ENCODE data around the gene NCCRP1.

NCCRP1 gene, protein sequence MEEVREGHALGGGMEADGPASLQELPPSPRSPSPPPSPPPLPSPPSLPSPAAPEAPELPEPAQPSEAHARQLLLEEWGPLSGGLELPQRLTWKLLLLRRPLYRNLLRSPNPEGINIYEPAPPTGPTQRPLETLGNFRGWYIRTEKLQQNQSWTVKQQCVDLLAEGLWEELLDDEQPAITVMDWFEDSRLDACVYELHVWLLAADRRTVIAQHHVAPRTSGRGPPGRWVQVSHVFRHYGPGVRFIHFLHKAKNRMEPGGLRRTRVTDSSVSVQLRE

DNA sequence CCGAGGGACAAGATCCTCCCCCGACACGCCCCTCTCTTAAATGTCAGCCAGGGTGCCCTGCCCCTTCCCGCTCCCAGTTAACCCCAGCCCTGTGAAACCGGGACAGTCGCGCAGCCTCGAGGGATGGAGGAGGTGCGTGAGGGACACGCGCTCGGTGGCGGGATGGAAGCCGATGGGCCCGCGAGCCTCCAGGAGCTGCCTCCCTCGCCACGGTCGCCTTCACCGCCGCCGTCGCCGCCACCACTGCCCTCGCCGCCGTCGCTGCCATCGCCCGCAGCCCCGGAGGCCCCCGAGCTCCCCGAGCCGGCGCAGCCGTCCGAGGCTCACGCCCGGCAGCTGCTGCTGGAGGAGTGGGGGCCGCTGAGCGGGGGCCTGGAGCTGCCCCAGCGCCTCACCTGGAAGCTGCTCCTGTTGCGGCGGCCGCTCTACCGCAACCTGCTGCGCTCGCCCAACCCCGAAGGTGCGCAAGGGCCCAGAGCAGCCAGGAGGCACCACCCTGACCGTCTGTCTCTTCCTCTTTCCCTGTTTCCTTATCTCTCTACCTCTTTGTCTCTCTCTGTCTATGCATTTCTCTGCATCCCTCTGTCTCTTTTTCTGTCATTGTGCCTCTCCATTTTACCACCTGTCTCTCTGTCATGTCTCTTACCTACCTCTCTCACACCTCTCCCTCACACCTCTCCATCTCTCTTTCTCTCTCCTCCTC is at the start of gene NCCRP1:
Gene NCCRP1, plus strand, starts transcription at position 105 of the 703 bp plus-strand sequence. Its CDS starts 19 bp downstream, at position 124.
- DNase-seq (ENCODE audit: low read depth in 2 of 2), result no peak

DNA sequence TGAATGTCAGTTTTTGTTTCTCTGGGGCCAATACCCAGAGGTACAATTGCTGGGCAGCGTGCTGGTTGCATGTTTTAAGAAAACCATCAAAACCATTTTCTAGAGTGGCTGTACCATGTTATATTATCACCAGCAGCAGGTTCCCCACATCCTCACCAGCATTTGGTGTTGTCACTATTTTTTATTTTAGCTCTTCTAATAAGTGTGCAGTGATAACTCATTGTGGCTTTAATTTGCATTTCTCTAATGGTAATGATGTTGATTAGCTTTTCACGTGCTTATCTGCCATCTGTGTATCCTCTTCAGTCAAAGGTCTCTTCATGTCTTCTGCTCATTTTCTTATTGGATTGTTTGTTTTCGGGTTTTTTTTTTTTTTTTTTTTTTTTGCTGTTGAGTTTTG is 49.3 kb upstream of the NCCRP1 start:
- DNase-seq (ENCODE audit: low read depth in 2 of 2), result no peak

GRCh38 chr19:39148939-39149529 is 47.7 kb upstream of the NCCRP1 start:
- DNase-seq (ENCODE audit: low read depth in 2 of 2), result no peak

DNA sequence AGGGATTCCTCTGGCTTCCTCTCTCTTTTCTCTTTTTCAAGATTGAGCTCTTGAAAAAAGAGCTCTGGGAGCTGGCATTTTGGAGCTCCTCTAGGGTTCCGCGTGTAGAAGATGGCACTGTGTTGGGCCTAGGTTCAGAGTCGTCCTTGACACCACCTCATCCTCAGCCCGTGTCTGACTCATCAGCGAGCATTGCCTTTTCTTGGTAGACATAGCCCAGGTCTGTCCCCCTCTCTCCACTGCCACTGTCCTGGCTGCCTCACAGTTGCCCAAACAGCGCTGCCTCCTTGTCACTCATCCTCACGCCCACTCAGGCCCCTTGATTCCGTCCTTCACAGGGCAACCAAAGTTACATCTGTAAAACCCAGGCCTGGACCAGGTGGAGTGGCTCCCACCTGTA is 46.5 kb upstream of the NCCRP1 start:
- DNase-seq (ENCODE audit: low read depth in 2 of 2), result no peak

- DNase-seq (ENCODE audit: low read depth in 2 of 2), result no peak
These were observed 45.8 kb upstream of the NCCRP1 start for GRCh38 chr19:39150807-39151600.

DNA sequence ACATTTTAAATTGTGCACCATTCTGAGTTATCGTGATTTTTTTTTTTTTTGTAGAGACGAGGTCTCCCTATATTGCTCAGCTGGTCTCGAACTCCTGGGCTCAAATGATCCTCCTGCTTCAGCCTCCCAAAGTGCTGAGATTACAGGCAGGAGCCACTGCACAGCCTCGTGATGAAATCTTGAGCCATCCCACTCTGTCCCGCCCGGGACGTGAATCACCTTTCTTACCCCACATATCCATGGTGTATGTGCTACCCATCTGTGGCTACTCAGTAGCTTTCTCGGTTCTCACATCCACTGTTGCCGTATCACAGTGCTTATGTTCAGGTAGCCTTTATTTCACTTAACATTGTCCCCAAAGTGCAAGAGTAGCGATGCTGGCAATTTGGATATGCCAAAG is 44.7 kb upstream of the NCCRP1 start:
- no peak for DNase-seq (ENCODE audit: low read depth in 2 of 2)

DNA sequence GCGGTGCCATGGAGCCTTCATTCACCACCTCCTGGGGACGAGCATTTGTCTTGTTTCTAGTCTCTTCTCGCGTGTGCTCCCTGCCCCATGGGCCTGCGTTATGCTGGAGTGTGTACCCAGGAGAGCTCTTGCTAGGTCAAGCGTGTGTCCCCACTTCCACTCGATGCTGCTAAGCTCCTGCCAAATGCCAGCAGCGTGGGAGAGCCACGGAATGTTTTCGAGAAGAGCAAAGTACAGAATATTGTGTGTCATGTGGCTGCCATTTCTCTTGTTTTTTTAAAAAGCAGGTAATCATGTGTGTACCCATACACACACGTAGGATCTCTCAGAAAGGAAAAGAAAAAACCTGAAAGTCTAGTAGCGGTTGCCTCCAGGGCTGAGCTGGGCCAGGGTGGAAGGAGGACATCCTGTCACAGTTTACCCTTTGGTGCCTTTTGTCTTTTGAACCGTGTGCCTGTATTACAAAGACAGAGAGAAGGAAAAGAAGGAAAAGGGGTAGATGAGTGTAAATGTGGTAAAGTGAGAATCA is 42.6 kb upstream of the NCCRP1 start:
- no peak for DNase-seq (ENCODE audit: low read depth in 2 of 2)

- no peak for DNase-seq (ENCODE audit: low read depth in 2 of 2)
These were observed 42.1 kb upstream of the NCCRP1 start for GRCh38 chr19:39154629-39155100.

DNA sequence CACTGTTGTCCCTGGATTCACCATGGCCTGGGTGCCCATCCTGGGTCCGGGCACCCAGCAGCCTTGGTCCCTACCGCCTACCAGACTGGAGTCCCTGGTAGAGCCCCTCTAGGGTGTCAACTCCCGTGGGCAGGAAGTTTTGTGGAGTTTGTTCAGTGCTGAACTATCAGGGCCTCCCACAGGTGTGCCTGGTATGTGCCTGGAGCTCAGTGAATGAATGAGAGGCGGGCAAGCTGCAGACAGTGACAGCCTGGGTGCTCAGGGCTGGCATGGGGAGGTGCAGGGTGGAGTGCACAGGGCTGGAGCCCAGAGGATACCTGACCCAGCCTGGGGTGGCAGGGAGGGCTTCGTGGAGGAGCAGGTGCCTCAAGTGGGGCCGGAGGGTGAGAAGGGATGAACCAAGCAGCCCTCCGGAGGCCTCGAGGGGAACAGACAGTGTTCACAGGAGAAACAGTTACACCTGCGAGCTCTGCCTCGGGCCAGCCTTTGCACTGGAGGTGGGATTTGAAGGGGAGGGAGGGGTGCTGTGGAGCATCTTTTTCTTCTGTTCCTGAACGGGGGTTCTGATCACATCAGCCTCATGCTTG is 41.6 kb upstream of the NCCRP1 start:
- DNase-seq (ENCODE audit: low read depth in 2 of 2), result no peak

GRCh38 chr19:39155741-39156140 is 41.0 kb upstream of the NCCRP1 start:
- no peak for DNase-seq (ENCODE audit: low read depth in 2 of 2)

DNA sequence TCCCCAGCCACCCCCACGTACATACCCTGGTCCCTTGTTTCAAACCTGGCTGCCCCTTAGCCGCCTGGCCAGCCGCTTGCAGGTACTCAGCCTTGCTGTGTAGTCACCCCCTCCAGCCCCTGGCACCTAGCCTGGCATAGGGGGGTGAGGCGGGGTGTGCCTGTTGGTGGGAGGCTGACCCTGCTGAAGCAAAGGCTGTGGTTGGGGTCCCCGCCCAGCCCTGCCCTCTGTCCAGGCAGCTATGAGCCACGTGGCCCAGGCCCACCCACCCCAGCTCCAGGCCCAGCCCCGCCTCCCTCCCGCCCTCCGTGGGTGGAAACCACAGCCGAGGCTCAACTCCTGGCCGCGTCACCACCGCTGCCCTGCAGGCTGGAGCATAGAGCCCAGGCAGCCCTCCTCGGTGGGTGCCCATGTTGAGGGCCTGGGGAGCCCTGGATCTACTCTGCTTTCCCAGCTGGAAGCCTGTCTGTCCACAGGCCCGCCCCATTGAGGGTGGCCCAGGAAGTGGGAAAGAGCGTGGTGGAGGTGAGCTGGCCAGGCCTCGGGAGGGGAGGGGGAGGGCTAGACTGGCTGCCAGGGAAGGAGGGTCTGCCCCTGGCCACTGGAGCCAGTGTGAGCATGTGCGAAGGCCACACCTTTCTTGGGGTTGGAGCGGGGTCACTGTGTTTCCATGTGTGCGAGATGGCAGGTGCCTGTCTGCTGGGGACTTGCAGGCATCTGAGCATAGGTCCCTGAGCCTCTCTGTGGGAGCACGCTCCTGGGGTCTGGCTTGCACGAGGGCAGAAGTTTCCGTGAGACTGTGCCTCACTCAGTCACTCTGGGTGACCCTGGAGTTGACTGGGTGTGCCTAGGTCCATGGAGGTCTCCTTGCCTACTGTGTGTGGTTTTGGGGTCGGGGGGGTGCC is 40.2 kb upstream of the NCCRP1 start:
- DNase-seq (ENCODE audit: low read depth in 2 of 2), result no peak

DNA sequence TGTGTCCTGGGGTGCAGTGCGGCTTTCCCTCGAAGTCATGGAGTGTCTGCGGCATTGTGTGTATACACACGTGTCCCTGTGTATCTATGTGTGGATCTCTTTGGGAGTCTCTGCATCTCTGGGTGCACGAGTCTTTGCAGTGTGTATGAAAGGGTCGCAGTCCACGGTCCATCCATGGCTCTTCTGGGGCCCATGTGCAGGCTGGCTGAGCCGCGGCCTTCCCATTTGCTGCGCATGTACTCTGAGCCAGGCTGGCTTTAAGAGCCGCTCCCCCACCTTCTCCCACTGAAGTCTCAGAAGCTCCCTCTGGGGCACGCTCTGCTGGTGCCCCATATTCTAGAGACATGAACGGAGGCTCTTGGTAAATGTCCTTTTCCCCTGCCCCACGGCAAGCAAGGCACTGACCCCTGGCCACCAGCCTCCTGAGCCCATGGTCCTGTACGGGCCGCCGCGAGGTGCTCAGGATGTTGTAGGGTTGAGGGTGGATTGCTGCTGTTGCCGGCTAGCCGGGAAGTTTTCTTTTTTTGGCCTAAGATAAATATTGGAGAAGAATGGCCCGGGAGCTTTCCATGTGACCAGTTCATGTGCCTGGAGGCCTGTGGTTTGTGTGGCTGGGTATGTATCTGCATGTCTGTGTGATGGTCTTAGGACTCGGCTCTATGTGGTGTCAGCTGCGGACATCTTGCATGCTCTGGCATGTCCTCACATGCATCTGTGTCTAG is 39.3 kb upstream of the NCCRP1 start:
- no peak for DNase-seq (ENCODE audit: low read depth in 2 of 2)

GRCh38 chr19:39157997-39158389 is 38.8 kb upstream of the NCCRP1 start:
- DNase-seq (ENCODE audit: low read depth in 2 of 2), result no peak

DNA sequence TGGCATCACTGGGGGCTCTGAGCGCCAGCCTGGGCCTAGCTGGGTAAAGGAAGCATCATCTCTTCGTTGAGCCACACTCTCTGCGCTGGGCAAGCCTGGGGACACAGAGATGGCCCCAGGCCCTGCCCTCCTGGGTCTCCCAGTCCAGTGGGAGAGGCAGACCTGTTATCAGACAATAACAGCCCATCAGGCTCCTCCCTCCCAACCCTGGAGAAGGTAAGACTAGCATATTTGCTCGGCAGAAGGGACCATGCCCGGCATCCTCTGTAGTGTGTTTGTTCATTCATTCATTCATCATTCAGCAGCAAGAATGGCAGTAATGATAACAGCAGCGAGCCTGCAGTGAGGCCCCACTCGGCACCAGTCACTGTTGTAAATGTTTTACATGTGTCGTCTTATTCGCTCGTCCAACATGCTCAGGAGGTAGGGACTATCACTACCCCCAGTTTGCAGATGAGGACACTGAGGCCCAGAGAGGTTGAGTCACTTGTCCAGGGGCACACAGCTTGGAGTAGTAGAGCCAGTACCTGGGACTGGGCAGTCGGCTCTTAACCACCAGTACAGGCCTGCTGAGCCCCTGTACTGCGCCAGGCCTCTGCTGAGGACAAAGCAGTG is 38.0 kb upstream of the NCCRP1 start:
- no peak for DNase-seq (ENCODE audit: low read depth in 2 of 2)

DNA sequence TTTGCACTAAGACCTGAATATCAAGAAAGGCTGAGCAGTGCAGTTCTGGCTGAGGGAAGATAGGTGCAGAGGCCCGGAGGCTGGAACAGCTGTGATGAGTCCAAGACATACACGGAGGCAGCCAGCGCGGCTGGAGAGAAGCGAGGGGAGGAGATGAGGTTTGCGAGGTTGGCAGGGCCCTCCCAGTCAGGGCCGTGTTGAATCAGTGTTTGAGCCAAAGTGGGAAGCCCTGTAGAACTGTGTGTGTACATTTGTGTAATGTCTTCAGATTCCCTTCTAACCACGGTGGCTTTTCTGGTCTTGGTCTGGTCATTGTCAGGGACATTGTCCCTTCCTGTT is 36.3 kb upstream of the NCCRP1 start:
- no peak for DNase-seq (ENCODE audit: low read depth in 2 of 2)

DNA sequence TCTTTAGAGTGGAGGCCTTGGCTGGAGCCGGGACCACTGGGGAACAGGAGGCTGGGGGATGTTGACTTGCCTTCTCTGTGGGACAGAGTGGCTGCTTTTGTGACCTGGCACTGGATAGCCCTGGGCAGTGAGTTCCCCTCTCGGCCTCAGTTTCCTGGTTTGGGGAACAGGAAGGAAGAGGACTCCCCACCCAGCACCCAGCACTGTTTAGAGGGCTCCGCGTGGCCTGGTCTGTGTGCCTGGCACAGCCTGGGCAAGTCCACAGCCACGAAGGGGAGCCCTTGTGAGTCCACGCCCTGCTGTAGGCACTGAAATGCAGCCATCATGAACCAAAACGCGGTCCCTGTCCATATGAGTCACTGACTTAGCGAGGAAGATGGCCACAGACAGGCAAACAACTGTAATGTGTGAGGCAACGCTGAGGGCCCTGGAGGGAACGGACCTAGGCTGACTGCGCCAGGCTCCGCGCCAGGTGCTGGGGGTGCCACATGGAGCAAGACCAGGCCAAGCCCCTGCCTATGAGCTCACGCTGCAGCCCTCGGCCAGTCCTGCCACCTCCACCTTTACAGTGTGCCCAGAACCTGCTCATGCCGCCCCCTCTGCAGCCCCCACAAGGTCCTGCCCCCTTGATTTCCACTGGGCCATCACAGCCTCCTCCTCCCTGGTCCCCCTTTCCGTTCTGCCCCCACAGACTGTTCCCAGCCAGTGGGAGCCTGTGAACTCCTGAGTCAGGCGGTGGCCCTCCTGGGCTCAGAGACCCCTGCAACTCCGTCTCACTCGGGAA is 35.7 kb upstream of the NCCRP1 start:
- no peak for DNase-seq (ENCODE audit: low read depth in 2 of 2)

- no peak for DNase-seq (ENCODE audit: low read depth in 2 of 2)
These were observed 34.2 kb upstream of the NCCRP1 start for GRCh38 chr19:39162441-39163043.

DNA sequence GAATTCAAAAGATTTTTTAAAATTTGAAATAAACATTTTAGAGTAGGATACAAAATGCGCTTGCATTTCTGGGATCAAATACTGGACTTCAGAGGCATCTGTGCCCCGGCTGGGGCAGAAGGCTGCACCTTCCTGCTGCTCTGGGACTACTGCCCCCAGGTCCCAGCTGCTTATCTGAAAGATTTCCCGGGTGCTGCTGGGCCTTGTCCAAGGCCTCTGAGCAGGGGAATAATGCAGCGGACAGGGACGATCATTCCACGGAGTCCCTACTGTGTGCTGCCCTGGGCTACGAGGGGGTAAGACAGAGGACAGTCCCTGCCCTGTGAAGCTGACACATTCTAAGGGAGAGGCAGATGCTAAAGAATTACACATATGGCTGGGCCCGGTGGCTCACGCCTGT is 33.1 kb upstream of the NCCRP1 start:
- no peak for DNase-seq (ENCODE audit: low read depth in 2 of 2)
